CD14-positive monocyte (primary cell): ENCODE data around the gene PRKN. TPM values are rescaled to one million over a fixed set of nuclear protein-coding genes. Genes with fewer than 3 reads are reported as not detected.

Experiments
- DNase-seq, 3 donors: peaks; one replicate each; pipeline ENCODE4 v3.0.0-alpha.2; 2011 to 2022
- H2AFZ ChIP-seq: 2 replicates; pipeline ENCODE4 v1.6.0; 2012; ENCODE audit warnings: mild to moderate bottlenecking, low read depth, low read length, inconsistent platforms; ENCODE audit not compliant: insufficient read depth, poor library complexity, severe bottlenecking
- H3K27ac ChIP-seq, 2 donors: 1 replicate in 1 of 2; 2 replicates in 1 of 2; pipeline ENCODE4 v1.5.1; 2012 to 2013; ENCODE audit warnings: low read length in 2 of 2, control low read depth in 1 of 2, inconsistent platforms in 1 of 2, low read depth in 1 of 2, mild to moderate bottlenecking in 1 of 2
- H3K27me3 ChIP-seq, 2 donors: one replicate each; pipeline versions ENCODE4 v1.6.0 to v1.6.1; 2011 to 2013; ENCODE audit warnings: low read length in 2 of 2; ENCODE audit not compliant: control insufficient read depth in 2 of 2, insufficient read depth in 2 of 2
- H3K36me3 ChIP-seq, 2 donors: replicated peaks in 1 of 2; 1 replicate in 1 of 2; 2 replicates in 1 of 2; pipeline versions ENCODE4 v1.5.1 to v1.6.1; 2012 to 2013; ENCODE audit warnings: low read length in 2 of 2, control low read depth in 1 of 2, inconsistent platforms in 1 of 2, mild to moderate bottlenecking in 1 of 2; ENCODE audit not compliant: insufficient read depth in 2 of 2, control insufficient read depth in 1 of 2
- H3K4me1 ChIP-seq, 2 donors: 1 replicate in 1 of 2; 2 replicates in 1 of 2; pipeline versions ENCODE4 v1.5.1 to v1.6.1; 2012 to 2013; ENCODE audit warnings: low read length in 2 of 2, control low read depth in 1 of 2, inconsistent platforms in 1 of 2, mild to moderate bottlenecking in 1 of 2, moderate library complexity in 1 of 2; ENCODE audit not compliant: insufficient read depth in 2 of 2, control insufficient read depth in 1 of 2
- H3K4me2 ChIP-seq: replicated peaks from 2 replicates; pipeline ENCODE3; 2012; ENCODE audit warnings: low read length, moderate library complexity, mild to moderate bottlenecking; ENCODE audit not compliant: poor library complexity, severe bottlenecking; ENCODE audit errors: extremely low read depth
- H3K4me3 ChIP-seq, 3 experiments: fragments of 200-600 bp in 1 of 3; sonication (generic) in 1 of 3; replicated peaks in 1 of 3; 1 replicate in 2 of 3; 2 replicates in 1 of 3; pipeline ENCODE4 v1.5.1; 2011 to 2013; ENCODE audit warnings: low read length in 3 of 3, mild to moderate bottlenecking in 3 of 3, control low read depth in 2 of 3, low read depth in 2 of 3, inconsistent platforms in 1 of 3, moderate library complexity in 1 of 3
- H3K79me2 ChIP-seq: 2 replicates; pipeline ENCODE4 v1.6.0; 2012; ENCODE audit warnings: mild to moderate bottlenecking, control low read depth, inconsistent platforms, low read length, moderate library complexity; ENCODE audit not compliant: insufficient read depth
- H3K9ac ChIP-seq: 2 replicates; pipeline ENCODE4 v1.6.0; 2017; ENCODE audit warnings: low read length, mild to moderate bottlenecking; ENCODE audit not compliant: insufficient read depth, poor library complexity, severe bottlenecking
- H3K9me3 ChIP-seq, 2 donors: replicated peaks in 1 of 2; 1 replicate in 1 of 2; 2 replicates in 1 of 2; pipeline versions ENCODE4 v1.5.1 to v1.6.1; 2012 to 2013; ENCODE audit warnings: low read length in 2 of 2, control low read depth in 1 of 2; ENCODE audit not compliant: control insufficient read depth in 1 of 2, insufficient read depth in 1 of 2
- H4K20me1 ChIP-seq: 2 replicates; pipeline ENCODE4 v1.6.0; 2012; ENCODE audit warnings: mild to moderate bottlenecking, low read length, control low read depth, moderate library complexity; ENCODE audit not compliant: insufficient read depth
- H3K27ac Mint-ChIP-seq, 7 donors: one replicate each; pipeline ENCODE4 v1.8.0; 2020; ENCODE audit warnings: mild to moderate bottlenecking in 7 of 7, mixed read lengths in 7 of 7, moderate library complexity in 6 of 7, inconsistent platforms in 2 of 7
- H3K27me3 Mint-ChIP-seq, 3 donors: one replicate each; pipeline ENCODE4 v1.8.0; 2021 to 2022; ENCODE audit warnings: low read depth in 3 of 3, mild to moderate bottlenecking in 3 of 3, mixed read lengths in 3 of 3, moderate library complexity in 3 of 3, inconsistent platforms in 1 of 3
- H3K36me3 Mint-ChIP-seq, 2 donors: one replicate each; pipeline ENCODE4 v1.8.0; 2020; ENCODE audit warnings: mixed read lengths in 2 of 2, inconsistent platforms in 1 of 2, mild to moderate bottlenecking in 1 of 2
- H3K4me1 Mint-ChIP-seq: one replicate; pipeline ENCODE4 v1.8.0; 2020; ENCODE audit warnings: mild to moderate bottlenecking, mixed read lengths
- H3K4me3 Mint-ChIP-seq, 2 donors: one replicate each; pipeline ENCODE4 v1.8.0; 2020; ENCODE audit warnings: mild to moderate bottlenecking in 2 of 2, mixed read lengths in 2 of 2, moderate library complexity in 1 of 2
- H3K9me3 Mint-ChIP-seq, 7 donors: one replicate each; pipeline ENCODE4 v1.8.0; 2020 to 2022; ENCODE audit warnings: mixed read lengths in 7 of 7, mild to moderate bottlenecking in 6 of 7, moderate library complexity in 6 of 7, inconsistent platforms in 2 of 7
- WGBS: methylation state at CpG from one replicate; pipeline ENCODE4 v1.1.5; 2013; ENCODE audit warnings: missing lambda C conversion rate; ENCODE audit not compliant: insufficient coverage; 5-methylcytosine and 5-hydroxymethylcytosine counted together
- intact Hi-C, 2 donors: fragments of 100-400 bp; cut with micrococcal nuclease; formaldehyde crosslinking; loops; one replicate each; pipeline versions ENCODE4 v1.15.0 to v1.15.1; 2023
- polyA plus RNA-seq, 3 donors: library from polyadenylated mRNA; depleted of rRNA in 1 of 3; unstranded in 2 of 3; stranded (reverse) in 1 of 3; fragments of 300-500 nt in 2 of 3; fragments of >200 nt in 1 of 3; fragmentation: Illumina TruSeq in 2 of 3; gene quantifications; 1 replicate in 2 of 3; 2 replicates in 1 of 3; pipeline ENCODE4 v1.2.3, GENCODE V29; 2012 to 2021
- TF ChIP-seq, protein P1 (sequence below): fragments of 200-600 bp; IDR thresholded peaks from one replicate; pipeline ENCODE4 v1.8.0; 2022; ENCODE audit warnings: antibody characterized with exemption, mild to moderate bottlenecking

The PRKN gene
- polyA plus RNA-seq, 3 donors = 0.19 to 0.21 TPM; not detected in 1

DNA sequence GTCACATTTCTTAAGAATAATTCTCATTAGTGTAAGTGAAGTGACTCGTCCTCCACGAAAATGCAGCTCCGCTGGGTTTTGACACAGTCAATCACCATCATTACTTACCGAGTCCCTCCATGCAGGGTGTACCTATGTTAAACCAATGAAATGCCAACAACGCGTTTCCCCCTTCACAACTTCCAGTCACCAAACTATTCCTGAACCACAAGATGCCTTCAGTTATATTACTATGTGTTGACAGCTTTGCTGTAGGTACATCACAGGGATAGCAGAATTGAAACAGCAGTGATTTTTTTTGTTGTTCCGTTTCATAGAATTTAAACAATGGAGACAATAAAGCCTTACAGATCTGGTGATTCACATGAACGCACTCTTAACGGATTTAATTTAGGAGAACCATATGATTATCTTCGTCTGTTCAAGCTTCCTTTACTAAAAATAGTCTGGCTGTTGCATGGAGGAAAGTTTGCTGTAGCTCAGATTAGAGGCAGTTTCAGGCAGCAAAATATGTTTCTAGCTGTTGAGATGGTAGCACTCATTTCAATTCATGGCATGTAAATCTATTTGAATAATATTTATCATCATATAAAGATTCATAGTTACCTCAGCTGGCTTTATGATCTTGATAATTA lies 652.8 kb downstream of the PRKN start:
- H3K4me1 Mint-ChIP-seq = no peaks in the 10 kb centered on the region
- peaks cover 30 to 32% of the 10 kb centered on the region in 2 donors for H3K9me3 ChIP-seq
- no peak overlapping the region for H3K9ac ChIP-seq

DNA sequence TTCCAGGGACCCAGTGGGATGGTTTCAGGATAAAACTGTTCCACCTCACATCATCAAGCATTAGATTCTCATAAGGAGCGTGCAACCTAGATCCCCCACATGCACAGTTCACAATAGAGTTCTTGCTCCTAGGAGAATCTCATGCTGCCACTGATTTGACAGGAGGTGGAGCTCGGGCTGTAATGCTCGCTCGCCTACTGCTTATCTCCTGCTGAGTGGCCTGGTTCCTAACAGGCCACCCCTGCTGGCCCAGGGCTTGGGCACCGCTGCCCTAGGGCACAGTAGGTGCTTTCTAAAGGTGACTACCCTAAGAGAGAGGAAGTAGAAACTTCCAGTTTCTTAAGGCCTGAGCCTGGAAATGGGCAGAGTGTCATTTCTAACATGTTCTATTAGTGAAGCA lies 656.9 kb downstream of the PRKN start:
- no peaks in the 10 kb centered on the region for H3K27me3 Mint-ChIP-seq
- H3K9me3 ChIP-seq = peaks cover 35% of the 10 kb centered on the region in 2 donors
- H3K27ac ChIP-seq = no peak overlapping the region
- no peaks in the 10 kb centered on the region for H3K36me3 ChIP-seq
- H2AFZ ChIP-seq = no peak overlapping the region
- intact Hi-C loops = no loop called here
- H3K4me3 ChIP-seq = no peak overlapping the region
- no peak overlapping the region for H3K4me2 ChIP-seq
- TF ChIP-seq, protein P1, sequence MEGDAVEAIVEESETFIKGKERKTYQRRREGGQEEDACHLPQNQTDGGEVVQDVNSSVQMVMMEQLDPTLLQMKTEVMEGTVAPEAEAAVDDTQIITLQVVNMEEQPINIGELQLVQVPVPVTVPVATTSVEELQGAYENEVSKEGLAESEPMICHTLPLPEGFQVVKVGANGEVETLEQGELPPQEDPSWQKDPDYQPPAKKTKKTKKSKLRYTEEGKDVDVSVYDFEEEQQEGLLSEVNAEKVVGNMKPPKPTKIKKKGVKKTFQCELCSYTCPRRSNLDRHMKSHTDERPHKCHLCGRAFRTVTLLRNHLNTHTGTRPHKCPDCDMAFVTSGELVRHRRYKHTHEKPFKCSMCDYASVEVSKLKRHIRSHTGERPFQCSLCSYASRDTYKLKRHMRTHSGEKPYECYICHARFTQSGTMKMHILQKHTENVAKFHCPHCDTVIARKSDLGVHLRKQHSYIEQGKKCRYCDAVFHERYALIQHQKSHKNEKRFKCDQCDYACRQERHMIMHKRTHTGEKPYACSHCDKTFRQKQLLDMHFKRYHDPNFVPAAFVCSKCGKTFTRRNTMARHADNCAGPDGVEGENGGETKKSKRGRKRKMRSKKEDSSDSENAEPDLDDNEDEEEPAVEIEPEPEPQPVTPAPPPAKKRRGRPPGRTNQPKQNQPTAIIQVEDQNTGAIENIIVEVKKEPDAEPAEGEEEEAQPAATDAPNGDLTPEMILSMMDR = no peak
- peaks cover 14 to 36% (median 25%) of the 10 kb centered on the region in 7 donors for H3K9me3 Mint-ChIP-seq
- H3K36me3 Mint-ChIP-seq = no peaks in the 10 kb centered on the region
- no peak for DNase-seq
- H3K79me2 ChIP-seq = no peaks in the 10 kb centered on the region
- H3K4me1 Mint-ChIP-seq = no peaks in the 10 kb centered on the region
- no peaks in the 10 kb centered on the region for H3K4me1 ChIP-seq
- no peak overlapping the region for H3K9ac ChIP-seq
- H3K27ac Mint-ChIP-seq = no peak overlapping the region
- 75% methylated on average over 3 of the region's 5 CpGs for WGBS
- H3K27me3 ChIP-seq = no peaks in the 10 kb centered on the region
- no peaks in the 10 kb centered on the region for H4K20me1 ChIP-seq
- H3K4me3 Mint-ChIP-seq = no peak overlapping the region

More for the DNA sequence above, 652.8 kb downstream of the PRKN start:
- intact Hi-C loops = no loop called here
- H3K4me2 ChIP-seq = no peak overlapping the region
- Mint-ChIP-seq H3K4me3 (no peak overlapping the region), H3K27ac (no peak overlapping the region), H3K9me3 (peaks cover 8 to 31% (median 19%) of the 10 kb centered on the region in 7 donors), H3K36me3 (no peaks in the 10 kb centered on the region), H3K27me3 (no peaks in the 10 kb centered on the region)
- 97% methylated on average over 3 of the region's 10 CpGs for WGBS
- H3K4me3 ChIP-seq = no peak overlapping the region
- no peak overlapping the region for H2AFZ ChIP-seq
- no peaks in the 10 kb centered on the region for H3K4me1 ChIP-seq
- no peaks in the 10 kb centered on the region for H4K20me1 ChIP-seq
- DNase-seq = no peak
- H3K27ac ChIP-seq = no peak overlapping the region
- no peaks in the 10 kb centered on the region for H3K79me2 ChIP-seq
- H3K27me3 ChIP-seq = no peaks in the 10 kb centered on the region
- TF ChIP-seq, protein P1 = no peak
- no peaks in the 10 kb centered on the region for H3K36me3 ChIP-seq
